ENCODE measurements around the gene STAT5A.
"Not testable (repeated sequence)": the region's sequence is repeated elsewhere in the genome, so short reads cannot be mapped to it uniquely, and the experiment has no call there.

The STAT5A gene

GRCh38 chr17:42287977-42288802, at the start of gene STAT5A:
Gene STAT5A, plus strand, starts transcription at chr17:42288498. Its CDS starts 914 bp downstream, at chr17:42289412.
- in situ Hi-C loops (cut with MboI; ENCODE audit: low sequenced_read_pairs): no loop called here

- in situ Hi-C loops (cut with MboI; ENCODE audit: low sequenced_read_pairs): not testable (repeated sequence)
These were observed 48.7 kb upstream of the STAT5A start for GRCh38 chr17:42239576-42239975.

GRCh38 chr17:42240201-42240600, 48.1 kb upstream of the STAT5A start:
- in situ Hi-C loops (cut with MboI; ENCODE audit: low sequenced_read_pairs): no loop called here

GRCh38 chr17:42240863-42241262, 47.4 kb upstream of the STAT5A start:
- in situ Hi-C loops (cut with MboI; ENCODE audit: low sequenced_read_pairs): not testable (repeated sequence)

- in situ Hi-C loops (cut with MboI; ENCODE audit: low sequenced_read_pairs): no loop called here
These were observed 46.4 kb upstream of the STAT5A start for GRCh38 chr17:42241871-42242270.

DNA sequence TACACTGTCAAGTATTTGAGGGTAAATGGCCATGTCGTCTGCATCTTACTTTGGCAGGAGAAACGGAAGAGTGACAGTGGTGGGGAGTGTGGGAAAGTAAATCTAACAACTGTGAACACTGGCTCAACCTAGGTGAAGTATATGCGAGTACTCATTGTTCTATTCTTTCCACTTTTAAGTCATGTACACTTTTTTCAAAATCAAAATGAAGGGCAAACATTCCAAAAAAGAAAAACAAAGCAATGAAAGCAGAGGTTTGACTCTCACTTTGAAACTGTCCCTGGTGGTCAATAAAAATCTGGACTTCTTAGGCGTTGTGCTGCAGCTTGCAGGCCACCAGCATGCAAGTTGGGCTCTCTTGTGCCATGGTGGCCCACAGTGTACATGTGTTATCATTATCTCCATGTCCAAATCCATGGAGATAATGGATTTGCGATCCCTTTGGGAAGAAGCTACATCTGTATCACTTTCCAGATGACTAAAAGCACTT, 44.8 kb upstream of the STAT5A start:
- in situ Hi-C loops (cut with MboI; ENCODE audit: low sequenced_read_pairs): no loop called here

DNA sequence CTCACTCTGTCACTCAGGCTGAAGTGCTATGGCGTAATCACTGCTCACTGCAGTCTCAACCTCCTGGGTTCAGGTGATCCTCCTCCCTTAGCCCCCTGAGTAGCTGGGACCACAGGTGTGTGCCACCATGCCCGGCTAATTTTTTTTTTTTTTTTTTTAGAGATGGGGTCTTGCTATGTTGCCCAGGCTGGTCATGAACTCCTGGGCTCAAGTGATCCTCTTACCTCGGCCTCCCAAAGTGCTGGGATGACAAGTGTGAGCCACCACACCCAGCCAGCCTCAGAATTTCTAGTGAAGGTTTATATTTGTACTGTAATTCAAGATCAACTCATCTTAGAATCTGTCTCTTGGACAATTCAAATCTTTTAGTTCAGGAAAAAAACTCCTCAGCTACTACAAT, 44.2 kb upstream of the STAT5A start:
- in situ Hi-C loops (cut with MboI; ENCODE audit: low sequenced_read_pairs): not testable (repeated sequence)

DNA sequence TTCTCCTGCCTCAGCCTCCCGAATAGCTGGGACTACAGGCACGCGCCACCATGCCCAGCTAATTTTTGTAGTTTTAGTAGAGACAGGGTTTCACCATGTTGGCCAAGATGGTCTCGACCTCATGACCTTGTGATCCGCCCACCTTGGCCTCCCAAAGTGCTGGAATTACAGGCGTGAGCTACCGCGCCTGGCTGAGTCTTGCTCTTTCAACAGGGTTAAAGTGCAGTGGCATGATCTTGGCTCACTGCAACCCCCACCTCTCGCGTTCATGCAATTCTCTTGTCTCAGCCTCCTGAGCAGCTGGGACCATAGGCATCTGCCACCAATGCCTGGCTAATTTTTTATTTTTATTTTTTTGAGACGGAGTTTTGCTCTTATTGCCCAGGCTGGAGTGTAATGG, 43.1 kb upstream of the STAT5A start:
- in situ Hi-C loops (cut with MboI; ENCODE audit: low sequenced_read_pairs): not testable (repeated sequence)

- in situ Hi-C loops (cut with MboI; ENCODE audit: low sequenced_read_pairs): no loop called here
These were observed 41.8 kb upstream of the STAT5A start for GRCh38 chr17:42246515-42246914.

DNA sequence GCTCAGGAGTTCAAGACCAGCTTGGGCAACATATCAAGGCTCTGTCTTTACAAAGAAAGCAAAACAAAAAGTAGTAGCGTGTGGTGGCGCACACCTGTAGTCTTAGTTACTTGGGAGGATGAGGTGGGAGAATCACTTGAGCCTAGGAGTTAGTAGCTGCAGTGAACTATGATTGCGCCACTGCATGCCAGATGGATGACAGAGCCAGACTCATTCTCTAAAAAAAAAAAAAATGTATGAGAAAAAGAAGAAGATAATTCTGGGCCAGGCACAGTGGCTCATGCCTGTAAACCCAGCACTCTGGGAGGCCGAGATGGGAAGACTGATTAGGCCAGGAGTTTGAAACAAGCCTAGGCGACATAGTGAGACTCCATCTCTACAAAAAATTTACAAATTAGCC, 40.6 kb upstream of the STAT5A start:
- in situ Hi-C loops (cut with MboI; ENCODE audit: low sequenced_read_pairs): no loop called here

DNA sequence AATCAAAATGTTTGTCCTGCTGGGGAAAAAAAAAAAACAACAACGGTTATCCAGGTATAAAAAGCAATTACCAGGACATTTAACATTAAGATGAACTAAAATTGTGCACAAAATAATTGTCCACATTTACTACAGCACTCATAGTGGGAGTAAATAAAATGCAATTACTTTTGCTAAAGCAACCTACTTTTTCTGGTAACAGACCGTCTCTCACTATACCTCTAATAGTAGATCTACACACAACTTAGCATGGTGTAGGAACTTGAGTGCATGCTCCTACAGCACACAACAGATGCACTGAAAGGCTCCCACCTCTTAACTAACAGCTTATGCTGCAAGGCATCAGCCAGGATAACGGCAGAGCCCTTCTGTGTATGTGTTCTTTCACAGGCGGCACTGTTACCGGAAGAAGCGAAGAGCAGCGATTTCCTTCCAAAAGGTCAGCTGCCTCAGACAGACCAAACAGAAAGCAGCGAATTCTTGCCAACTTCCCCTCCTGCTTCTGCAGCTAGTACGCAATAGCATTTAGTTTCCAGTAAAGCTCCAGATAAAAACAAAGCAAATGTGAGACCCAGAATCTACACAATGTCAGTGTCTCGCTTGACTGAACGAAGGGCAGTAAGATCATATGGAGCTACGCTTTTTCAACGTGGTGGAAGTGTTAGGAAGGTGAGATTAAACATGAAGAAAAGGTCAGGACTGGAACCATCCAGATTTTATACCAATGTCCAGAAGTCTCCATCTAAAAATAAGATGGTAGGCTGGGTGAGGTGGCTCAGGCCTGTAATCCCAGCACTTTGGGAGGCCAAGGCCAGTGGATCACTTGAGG, 39.7 kb upstream of the STAT5A start:
- in situ Hi-C loops (cut with MboI; ENCODE audit: low sequenced_read_pairs): no loop called here

DNA sequence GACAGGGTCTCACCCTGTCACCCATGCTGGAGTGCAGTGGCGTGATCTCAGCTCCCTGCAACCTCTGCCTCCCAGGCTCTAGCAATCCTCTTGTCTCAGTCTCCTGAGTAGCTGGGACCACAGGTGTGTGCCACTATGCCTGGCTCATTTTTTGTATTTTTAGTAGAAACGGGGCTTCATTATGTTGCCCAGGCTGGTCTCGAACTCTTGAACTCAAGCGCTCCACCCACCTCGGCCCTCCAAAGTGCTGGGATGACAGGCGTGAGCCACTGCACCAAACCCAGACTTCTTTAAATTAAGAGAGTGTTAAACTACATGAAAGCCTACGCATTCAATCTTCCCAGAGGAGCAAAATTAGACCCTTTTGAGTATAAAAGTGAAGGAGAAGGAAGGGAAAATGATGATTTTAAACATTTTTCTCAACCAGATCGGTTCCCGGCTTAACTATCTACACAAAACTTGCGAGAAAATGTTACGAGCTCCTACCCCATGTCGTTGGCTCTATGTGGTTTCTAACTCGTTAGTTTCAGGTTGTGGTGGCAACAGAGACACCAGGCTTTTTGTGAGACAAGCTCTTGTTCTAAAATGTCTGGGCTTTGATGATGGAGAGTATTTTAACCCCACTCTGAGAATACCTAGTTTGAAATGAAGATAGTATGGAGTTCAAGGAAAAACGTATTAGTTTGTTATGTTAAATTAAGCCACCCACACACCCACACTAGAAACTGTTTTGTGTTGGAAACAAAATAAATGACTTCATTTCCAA, 38.4 kb upstream of the STAT5A start:
- in situ Hi-C loops (cut with MboI; ENCODE audit: low sequenced_read_pairs): no loop called here

GRCh38 chr17:42251115-42251514, 37.2 kb upstream of the STAT5A start:
- in situ Hi-C loops (cut with MboI; ENCODE audit: low sequenced_read_pairs): no loop called here

- in situ Hi-C loops (cut with MboI; ENCODE audit: low sequenced_read_pairs): no loop called here
These were observed 35.4 kb upstream of the STAT5A start for GRCh38 chr17:42252597-42253550.

GRCh38 chr17:42253578-42253977, 34.7 kb upstream of the STAT5A start:
- in situ Hi-C loops (cut with MboI; ENCODE audit: low sequenced_read_pairs): no loop called here

DNA sequence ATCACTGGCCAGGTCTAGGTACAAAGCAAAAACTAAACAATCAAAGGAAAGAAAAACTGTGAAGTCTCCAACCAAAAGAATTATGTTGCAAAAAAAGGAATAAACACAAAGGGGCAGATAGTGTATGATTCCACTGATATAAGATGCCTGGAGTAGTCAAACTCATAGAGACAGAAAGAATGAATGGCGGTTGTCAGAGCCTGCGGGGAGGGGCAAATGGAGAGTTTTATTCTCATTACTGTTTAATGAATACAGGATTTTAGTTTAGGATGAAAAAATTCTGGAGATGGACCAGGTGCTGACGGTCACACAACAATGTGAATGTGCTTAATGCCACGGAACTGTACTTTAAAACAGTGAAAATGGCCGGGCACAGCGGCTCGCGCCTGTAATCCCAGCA, 32.9 kb upstream of the STAT5A start:
- in situ Hi-C loops (cut with MboI; ENCODE audit: low sequenced_read_pairs): no loop called here

DNA sequence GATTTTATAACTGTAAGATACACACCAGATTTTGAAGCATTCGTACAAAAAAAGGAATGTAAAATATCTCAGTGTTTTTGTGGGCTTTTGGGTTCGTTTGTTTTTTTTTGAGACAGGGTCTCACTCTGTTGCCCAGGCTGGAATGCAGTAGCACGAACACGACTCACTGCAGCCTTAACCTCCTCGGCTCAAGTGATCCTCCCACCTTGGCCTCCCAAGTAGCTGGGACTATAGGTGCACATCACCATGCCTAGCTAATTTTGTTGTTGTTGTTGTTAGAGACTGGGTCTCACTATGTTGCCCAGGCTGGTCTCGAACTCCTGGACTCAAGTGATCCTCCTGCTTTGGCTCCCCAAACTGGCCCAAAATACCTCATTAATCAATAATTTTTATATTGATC, 28.0 kb upstream of the STAT5A start:
- in situ Hi-C loops (cut with MboI; ENCODE audit: low sequenced_read_pairs): no loop called here

DNA sequence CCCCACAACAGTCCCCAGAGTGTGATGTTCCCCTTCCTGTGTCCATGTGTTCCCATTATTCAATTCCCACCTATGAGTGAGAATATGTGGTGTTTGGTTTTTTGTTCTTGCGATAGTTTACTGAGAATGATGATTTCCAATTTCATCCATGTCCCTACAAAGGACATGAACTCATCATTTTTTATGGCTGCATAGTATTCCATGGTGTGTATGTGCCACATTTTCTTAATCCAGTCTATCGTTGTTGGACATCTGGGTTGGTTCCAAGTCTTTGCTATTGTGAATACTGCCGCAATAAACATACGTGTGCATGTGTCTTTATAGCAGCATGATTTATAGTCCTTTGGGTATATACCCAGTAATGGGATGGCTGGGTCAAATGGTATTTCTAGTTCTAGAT, 23.9 kb upstream of the STAT5A start:
- in situ Hi-C loops (cut with MboI; ENCODE audit: low sequenced_read_pairs): not testable (repeated sequence)

- in situ Hi-C loops (cut with MboI; ENCODE audit: low sequenced_read_pairs): no loop called here
These were observed 21.8 kb upstream of the STAT5A start for GRCh38 chr17:42266462-42266861.

All from HL-60/S4 treated with phorbol 12-myristate 13-acetate at 8.2 ng/mL for 4 days and 3 days (cell line).